ENCODE data around the gene ALG2.

DNA sequence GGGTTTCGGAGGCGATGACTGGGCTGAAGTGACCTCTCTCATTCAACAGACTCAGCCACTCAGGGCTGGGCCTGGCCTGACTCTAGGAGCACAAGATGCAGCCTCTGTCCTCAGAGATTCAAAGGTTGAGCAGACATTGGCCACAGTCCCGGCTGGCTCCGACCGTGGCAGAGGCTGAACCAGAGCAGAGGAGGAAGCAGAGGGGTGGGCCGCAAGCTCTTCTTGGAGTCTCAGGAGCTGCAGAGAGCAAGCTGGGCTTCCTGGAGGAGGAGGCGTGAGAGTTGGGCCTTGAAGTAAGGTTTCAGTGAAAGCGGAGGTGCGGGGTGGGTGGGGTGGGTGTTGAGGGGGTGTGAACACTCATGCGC, 37.6 kb downstream of the ALG2 start:
- TF ChIP-seq, protein P1, sequence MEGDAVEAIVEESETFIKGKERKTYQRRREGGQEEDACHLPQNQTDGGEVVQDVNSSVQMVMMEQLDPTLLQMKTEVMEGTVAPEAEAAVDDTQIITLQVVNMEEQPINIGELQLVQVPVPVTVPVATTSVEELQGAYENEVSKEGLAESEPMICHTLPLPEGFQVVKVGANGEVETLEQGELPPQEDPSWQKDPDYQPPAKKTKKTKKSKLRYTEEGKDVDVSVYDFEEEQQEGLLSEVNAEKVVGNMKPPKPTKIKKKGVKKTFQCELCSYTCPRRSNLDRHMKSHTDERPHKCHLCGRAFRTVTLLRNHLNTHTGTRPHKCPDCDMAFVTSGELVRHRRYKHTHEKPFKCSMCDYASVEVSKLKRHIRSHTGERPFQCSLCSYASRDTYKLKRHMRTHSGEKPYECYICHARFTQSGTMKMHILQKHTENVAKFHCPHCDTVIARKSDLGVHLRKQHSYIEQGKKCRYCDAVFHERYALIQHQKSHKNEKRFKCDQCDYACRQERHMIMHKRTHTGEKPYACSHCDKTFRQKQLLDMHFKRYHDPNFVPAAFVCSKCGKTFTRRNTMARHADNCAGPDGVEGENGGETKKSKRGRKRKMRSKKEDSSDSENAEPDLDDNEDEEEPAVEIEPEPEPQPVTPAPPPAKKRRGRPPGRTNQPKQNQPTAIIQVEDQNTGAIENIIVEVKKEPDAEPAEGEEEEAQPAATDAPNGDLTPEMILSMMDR (IDR thresholded peaks at IDR 0.05; ENCODE audit: insufficient read depth, low read length) = no peak
- TF ChIP-seq POLR2AphosphoS5 (IDR thresholded peaks at IDR 0.05; ENCODE audit: low read depth) (no peak), GABPA (IDR thresholded peaks at IDR 0.05; ENCODE audit: low read depth) (no peak), SPI1 (IDR thresholded peaks at IDR 0.05; ENCODE audit: borderline replicate concordance, low read depth) (no peak)
- TF ChIP-seq, protein P2, sequence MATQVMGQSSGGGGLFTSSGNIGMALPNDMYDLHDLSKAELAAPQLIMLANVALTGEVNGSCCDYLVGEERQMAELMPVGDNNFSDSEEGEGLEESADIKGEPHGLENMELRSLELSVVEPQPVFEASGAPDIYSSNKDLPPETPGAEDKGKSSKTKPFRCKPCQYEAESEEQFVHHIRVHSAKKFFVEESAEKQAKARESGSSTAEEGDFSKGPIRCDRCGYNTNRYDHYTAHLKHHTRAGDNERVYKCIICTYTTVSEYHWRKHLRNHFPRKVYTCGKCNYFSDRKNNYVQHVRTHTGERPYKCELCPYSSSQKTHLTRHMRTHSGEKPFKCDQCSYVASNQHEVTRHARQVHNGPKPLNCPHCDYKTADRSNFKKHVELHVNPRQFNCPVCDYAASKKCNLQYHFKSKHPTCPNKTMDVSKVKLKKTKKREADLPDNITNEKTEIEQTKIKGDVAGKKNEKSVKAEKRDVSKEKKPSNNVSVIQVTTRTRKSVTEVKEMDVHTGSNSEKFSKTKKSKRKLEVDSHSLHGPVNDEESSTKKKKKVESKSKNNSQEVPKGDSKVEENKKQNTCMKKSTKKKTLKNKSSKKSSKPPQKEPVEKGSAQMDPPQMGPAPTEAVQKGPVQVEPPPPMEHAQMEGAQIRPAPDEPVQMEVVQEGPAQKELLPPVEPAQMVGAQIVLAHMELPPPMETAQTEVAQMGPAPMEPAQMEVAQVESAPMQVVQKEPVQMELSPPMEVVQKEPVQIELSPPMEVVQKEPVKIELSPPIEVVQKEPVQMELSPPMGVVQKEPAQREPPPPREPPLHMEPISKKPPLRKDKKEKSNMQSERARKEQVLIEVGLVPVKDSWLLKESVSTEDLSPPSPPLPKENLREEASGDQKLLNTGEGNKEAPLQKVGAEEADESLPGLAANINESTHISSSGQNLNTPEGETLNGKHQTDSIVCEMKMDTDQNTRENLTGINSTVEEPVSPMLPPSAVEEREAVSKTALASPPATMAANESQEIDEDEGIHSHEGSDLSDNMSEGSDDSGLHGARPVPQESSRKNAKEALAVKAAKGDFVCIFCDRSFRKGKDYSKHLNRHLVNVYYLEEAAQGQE (IDR thresholded peaks at IDR 0.05; ENCODE audit: insufficient replicate concordance, low read depth) = no peak

Measured in HL-60 (cell line).